Upper lobe of left lung (tissue), 4 donors: Measurements from ENCODE around the gene GCH1.

Experiments used
- CTCF ChIP-seq, 6 experiments: fragments of 450-650 bp in 4 of 6; fragments of 200-600 bp in 2 of 6; sonication (generic) in 2 of 6; IDR thresholded peaks; one replicate each; pipeline ENCODE4 v1.5.1; 2016 to 2019; ENCODE audit warnings: antibody characterized with exemption in 6 of 6
- POLR2AphosphoS5 ChIP-seq, 2 donors: sonication (generic); formaldehyde crosslinking; IDR thresholded peaks; one replicate each; pipeline ENCODE4 v1.5.1; 2017; ENCODE audit warnings: antibody characterized with exemption in 2 of 2

GRCh38 chr14:54920052-54920451 lies 17.4 kb upstream of the GCH1 start:
- TF ChIP-seq CTCF (IDR thresholded peaks at IDR 0.05) = no peak
- TF ChIP-seq POLR2AphosphoS5 (IDR thresholded peaks at IDR 0.05) = no peak
